CD4-positive, alpha-beta T cell treated with Interleukin-15 for 4 hours (primary cell): ENCODE measurements around the gene COG5.

Experiments
- DNase-seq: peaks from one replicate; pipeline ENCODE4 v3.0.0-alpha.2; 2020; ENCODE audit warnings: low spot score

Gene COG5

GRCh38 chr7:107563775-107564552, at the start of gene COG5, which contains the start of gene DUS4L:
Gene COG5 (minus strand): TSS chr7:107563920. CDS start chr7:107563896, 24 bp downstream.
Gene DUS4L (plus strand): TSS chr7:107563971. CDS start chr7:107567071, 3,100 bp downstream.
- DNase-seq = peak; percentile 79

GRCh38 chr7:107613439-107613838, 49.7 kb upstream of the COG5 start:
- no peak for DNase-seq

GRCh38 chr7:107610323-107610722, 46.6 kb upstream of the COG5 start:
- no peak for DNase-seq

GRCh38 chr7:107609811-107610261, 46.1 kb upstream of the COG5 start:
- DNase-seq = no peak

DNA sequence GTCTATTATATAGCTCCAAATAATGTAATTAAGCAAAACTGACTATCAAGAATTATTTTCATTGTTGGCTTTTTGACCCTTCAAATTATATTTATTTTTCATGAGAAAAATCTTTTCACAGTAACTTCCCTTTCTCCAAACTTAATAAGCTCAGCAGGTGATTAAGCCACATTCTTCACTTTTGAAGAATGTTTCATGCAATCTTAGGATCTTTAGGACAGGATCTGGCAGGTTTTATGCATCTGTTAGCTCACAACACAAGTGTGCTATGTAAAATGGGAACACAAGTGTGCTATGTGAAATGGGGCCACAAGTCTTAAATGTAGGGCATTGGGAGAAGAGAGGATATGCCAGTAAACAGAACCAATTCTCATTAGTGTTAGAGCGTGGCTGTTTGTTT, 42.6 kb upstream of the COG5 start:
- DNase-seq = no peak

GRCh38 chr7:107605218-107605815, 41.6 kb upstream of the COG5 start:
- no peak for DNase-seq

DNA sequence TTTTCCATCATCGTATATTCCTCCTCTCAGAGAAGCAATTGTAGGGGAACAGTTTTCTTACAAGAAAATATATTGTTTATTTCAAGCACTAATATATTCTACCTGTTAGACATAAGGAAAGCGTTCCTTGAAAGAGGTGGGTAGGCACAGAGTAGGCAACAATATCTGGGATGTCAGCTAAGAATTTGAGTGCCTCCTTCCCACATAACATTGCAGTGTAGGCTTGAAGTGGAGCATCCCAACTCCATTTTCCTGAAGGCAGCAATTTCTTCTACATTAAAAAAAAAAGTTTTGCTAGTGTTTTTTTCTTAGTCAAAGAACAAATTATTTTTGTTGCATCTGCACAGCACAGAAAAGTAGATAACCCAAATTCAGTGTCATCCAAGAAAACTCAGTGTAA, 37.1 kb upstream of the COG5 start:
- DNase-seq = no peak

GRCh38 chr7:107599262-107599661, 35.5 kb upstream of the COG5 start:
- no peak for DNase-seq

DNA sequence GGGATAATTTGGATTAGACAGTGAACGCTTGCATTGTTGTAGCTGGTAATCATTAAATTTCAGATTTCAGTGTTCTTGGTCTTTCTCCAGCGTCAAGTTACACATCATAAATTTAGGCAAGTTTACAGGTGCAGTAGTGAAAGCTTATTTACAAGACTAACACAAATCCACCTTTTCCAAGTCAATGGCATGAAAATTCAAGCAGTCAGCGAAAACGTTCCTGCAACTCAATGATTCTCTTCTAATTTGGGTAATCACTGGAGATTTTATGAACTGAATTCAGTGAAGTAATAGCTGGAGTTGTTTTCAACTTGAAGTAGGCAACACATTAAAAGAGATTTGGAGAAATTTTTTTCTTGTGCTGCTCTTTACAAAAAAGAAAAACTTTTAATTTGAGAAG, 34.2 kb upstream of the COG5 start:
- no peak for DNase-seq

- no peak for DNase-seq
These were observed 33.8 kb upstream of the COG5 start for GRCh38 chr7:107597582-107597916.

GRCh38 chr7:107596881-107597581, 33.3 kb upstream of the COG5 start:
- no peak for DNase-seq

DNA sequence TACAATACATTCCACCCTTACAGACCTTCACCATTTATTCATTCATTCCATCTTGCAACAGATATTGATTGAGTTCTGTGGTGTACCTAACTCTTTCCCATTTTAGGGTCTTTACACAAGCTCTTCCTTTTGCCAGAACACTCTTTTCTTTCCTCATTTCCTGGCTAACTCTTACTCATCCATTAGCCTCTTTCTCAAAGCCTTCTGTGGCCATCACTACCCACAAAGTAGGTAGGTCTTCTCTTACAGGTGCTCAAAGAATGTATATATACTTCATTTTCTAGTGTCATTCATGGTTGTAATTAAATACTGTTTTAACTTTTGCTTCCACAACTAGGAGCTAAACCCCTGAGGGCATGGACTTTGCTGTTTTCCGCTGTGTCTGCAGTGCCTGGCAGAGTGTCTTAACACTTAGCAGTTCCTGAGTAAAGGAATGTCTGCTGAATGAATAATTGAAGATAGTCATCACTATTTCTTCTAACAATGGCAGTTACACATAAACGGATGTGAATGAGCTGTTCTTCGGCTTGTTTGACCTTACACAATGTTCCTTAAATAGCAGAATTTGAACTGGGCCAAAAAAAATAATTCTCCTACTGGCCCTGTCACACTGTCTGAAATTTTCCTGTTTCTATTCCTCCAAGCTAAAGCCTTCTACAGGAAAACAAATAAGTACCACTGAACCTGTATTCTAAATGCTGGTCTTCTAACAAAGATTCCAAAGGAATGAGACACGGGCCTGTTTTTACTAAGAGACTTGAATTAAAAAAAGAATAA, 31.4 kb upstream of the COG5 start:
- DNase-seq = no peak

DNA sequence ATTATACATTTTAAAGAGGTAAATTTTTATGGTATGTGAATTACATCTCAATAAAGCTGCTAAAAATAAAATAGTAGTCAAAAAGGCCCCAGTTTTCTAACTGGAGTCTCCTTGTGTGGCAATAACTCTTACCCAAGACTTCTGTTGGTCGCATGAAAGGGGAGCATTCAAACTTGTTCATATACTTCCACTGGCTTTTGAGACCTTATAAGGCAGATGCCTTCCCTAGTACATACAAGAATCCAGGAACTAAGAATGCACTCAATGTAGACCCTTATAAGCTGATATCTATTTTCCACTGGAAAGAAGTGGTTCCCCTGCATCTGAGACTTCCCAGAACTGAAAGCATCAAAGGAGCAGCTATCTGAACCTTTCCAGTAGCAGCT, 29.3 kb upstream of the COG5 start:
- DNase-seq = no peak

DNA sequence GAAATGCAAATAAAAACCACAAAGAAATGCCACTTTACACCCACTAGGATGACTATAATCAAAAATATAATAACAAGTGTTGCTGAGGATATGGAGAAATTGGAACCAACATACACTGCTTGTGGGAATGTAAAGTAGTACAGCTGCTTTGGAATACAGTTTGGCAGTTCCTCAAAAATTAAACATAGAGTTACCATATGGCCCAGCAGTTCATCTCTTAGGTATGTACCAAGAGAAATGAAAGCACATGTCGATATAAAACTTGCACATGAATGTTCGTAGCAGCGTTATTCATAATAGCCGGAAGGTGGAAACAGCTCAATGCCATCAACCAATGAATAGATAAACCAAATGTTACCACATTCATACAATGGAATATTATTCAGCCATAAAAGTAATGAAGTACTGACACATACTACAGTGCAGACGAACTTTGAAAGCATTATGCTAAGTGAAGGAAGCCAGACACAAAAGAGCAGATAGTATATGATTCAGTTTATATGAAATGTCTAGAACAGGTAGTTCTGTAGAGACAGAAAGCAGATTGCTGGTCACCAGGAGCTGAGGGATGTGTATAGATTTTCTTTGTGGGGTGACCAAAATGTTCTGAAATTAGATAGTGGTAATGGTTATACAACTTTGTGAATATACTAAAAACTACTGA, 28.8 kb upstream of the COG5 start:
- no peak for DNase-seq

DNA sequence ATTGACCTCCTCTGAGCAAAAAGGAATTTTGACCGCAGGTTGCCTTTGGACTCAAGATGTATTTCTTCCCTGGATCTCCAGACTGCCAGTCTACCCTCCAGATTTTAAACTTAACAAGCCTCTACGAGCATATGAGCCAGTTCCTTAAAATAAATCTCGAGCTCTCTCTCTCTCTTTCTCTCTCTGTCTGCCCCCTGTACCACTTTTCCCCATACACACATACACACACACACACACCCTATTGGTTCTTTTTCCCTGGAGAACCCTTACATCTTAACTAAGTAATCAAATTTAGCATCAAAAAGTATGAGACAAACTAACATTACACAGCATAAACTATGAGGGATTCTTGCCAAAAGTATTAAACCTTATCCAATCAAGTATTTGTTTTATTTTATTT, 27.7 kb upstream of the COG5 start:
- DNase-seq = no peak

DNA sequence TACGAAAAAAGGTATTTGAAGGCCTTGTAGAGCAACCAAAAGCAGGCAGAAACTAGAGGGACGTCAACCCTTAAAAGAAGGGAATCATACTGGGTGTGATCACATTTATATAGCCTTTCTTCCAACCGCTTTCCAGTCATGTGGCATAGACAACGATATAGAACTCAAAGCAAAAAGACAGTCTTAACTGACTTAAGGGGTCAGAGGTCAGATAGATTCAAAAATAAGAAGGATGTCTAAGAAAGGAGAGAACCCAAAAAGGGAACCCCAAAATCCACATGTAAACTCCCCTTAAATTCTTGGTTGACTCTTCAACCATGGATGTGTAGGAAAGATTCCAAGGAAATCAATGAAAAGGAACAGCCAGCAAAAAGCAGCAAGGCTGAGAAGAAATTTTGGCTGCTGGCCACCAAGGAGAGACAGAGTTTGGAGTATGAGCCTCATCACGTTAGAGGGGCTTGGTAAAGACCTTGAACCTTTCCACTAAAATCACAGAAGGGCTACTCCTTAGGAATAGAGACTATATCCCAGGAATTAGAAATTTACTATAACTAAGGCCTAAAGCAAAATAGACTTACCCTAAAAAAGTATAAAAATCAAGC, 24.9 kb upstream of the COG5 start:
- DNase-seq = no peak

DNA sequence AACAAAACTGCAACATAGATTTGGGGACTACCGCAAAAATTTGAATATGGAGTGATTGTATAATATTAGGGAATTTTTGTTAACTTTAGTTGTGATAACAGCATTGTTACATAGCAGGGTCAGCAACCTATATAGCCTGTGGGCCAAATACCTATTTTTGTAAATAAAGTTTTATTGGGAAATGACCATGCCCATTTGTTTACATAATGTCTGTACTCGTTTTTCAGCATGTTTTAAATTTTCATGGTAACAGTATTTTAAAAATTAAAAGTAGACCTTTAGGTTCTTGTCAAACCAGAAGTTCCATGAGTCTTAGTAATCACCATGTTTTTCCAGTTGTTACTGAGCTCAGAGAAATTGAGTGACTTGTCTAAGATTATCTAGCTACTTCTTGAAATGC, 21.0 kb upstream of the COG5 start:
- DNase-seq = no peak

DNA sequence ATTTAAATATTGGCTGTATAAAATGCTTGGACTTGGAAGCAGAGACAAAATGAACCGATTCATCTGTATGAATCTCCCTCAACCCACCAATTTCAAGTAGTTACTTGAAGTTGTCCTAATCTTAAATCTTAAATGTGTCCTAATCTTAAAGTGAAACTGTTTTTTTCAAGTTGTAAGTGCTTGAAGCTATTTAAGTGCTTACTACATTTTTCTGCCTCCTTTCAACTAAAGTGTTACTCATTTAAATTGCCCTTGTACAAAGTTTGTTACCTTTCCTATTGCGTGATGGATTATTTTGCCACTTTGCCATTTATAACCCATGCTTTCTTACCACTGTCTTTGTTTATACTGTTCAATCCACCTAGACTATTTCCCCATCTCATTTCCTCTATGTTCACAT, 19.2 kb upstream of the COG5 start:
- no peak for DNase-seq

DNA sequence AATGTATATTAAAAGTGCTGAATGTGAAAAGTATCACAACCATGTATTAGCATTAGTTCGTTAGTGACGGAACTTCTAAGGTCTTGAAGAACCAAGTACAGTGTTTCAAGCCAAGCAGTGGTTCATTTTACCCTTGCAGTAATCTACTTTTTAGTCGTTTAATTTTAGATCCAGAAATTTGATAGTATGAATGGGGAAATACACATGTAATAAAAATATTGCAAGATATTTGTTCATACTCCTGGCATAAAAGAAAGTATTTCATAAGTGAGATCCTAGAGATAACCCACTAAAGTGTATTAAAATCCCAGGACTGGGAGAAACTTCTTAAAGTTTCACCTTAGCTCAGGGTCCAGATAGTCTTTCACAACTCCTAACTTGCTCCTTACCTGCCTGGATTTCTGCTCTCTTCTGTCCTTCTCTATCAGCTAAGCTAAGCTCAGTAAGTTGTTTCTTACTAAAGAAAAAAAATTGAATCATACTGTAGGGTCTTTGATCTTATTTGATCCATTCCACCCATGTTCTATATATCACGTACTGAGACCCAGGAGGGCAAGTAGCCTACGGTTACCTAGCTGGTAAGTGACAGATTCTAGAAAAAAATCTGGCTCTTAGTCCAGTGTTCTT, 17.8 kb upstream of the COG5 start:
- DNase-seq = no peak

GRCh38 chr7:107580716-107581383, 17.1 kb upstream of the COG5 start:
- DNase-seq = no peak
